ENCODE measurements around the gene ZNF99.
"Not testable (repeated sequence)": the region's sequence is repeated elsewhere in the genome, so short reads cannot be mapped to it uniquely, and the experiment has no call there.

ZNF99 gene

DNA sequence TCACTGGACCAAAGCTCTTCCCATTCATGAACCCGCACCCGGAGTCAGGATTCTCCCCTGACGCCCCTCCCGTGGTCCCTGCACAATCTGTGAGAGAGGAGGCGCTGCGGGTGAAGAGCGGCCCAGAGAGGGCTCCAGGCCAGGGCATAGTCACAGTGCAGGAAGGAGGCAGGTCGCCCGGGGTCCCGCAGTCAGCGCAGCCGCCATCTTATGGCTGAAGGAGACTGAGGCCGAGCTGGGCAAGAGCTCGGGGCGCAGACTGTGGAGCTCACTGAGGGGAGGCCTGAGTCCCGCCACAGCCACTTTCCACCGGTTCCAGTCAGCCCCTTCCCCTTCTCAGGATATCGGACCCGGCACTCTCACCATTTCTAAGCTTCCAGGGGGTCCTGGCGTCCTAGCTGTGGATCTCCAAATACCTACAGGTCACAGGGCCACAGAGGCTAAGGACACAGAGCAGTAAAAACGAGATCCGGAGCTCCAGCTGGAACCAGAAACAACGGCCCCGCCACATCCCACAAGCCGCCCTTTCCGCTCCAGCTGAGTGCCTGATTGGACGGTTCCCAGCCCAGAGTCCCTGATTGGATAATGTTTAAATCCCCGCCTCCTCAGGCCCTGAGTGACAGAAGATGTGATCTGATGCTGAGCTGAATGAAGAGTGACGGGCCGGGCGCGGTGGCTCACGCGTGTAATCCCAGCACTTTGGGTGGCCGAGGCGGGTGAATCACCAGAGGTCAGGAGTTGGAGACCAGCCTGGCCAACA, at the start of gene ZNF99:
TSS of gene ZNF99 (minus strand) at position 501 of the 760 bp plus-strand sequence. CDS start at position 366, 135 bp downstream.
- Mint-ChIP-seq H3K36me3 (ENCODE audit: low read depth) (peaks cover 6% of the 10 kb centered on the region), H3K27ac (no peak within 1 kb of the TSS), H3K4me3 (no peak within 1 kb of the TSS), H3K4me1 (no peaks in the 10 kb centered on the region), H3K27me3 (peaks cover 4% of the 10 kb centered on the region), H3K9me3 (peaks cover 33% of the 10 kb centered on the region)
- no peak for DNase-seq
- ATAC-seq: no peak

GRCh38 chr19:22832031-22832762, 48.2 kb upstream of the ZNF99 start, which contains the start of gene ZNF723:
Gene ZNF723 (plus strand): TSS chr19:22832291. CDS start chr19:22832380, 89 bp downstream.
- Mint-ChIP-seq H3K27me3 (no peaks in the 10 kb centered on the region), H3K36me3 (ENCODE audit: low read depth) (peaks cover 4% of the 10 kb centered on the region), H3K9me3 (peaks cover 27% of the 10 kb centered on the region), H3K4me3 (no peak within 1 kb of the TSS), H3K4me1 (no peaks in the 10 kb centered on the region), H3K27ac (no peak within 1 kb of the TSS)
- DNase-seq: no peak
- no peak for ATAC-seq

- DNase-seq (no peak), ATAC-seq (no peak)
- Mint-ChIP-seq H3K36me3 (ENCODE audit: low read depth) (peaks cover 4% of the 10 kb centered on the region), H3K27ac (no peak overlapping the region), H3K4me3 (no peak overlapping the region), H3K9me3 (peaks cover 25% of the 10 kb centered on the region), H3K27me3 (no peaks in the 10 kb centered on the region), H3K4me1 (no peaks in the 10 kb centered on the region)
Observed at GRCh38 chr19:22831211-22831610, 47.3 kb upstream of the ZNF99 start.

- H3K36me3 Mint-ChIP-seq (ENCODE audit: low read depth): no peaks in the 10 kb centered on the region
- H3K27me3 Mint-ChIP-seq: no peaks in the 10 kb centered on the region
- H3K4me1 Mint-ChIP-seq: no peaks in the 10 kb centered on the region
- DNase-seq (no peak), ATAC-seq (no peak)
- no peak overlapping the region for H3K27ac Mint-ChIP-seq
- no peak overlapping the region for H3K4me3 Mint-ChIP-seq
- H3K9me3 Mint-ChIP-seq: peaks cover 12% of the 10 kb centered on the region
Observed at GRCh38 chr19:22814124-22814523, 30.2 kb upstream of the ZNF99 start.

DNA sequence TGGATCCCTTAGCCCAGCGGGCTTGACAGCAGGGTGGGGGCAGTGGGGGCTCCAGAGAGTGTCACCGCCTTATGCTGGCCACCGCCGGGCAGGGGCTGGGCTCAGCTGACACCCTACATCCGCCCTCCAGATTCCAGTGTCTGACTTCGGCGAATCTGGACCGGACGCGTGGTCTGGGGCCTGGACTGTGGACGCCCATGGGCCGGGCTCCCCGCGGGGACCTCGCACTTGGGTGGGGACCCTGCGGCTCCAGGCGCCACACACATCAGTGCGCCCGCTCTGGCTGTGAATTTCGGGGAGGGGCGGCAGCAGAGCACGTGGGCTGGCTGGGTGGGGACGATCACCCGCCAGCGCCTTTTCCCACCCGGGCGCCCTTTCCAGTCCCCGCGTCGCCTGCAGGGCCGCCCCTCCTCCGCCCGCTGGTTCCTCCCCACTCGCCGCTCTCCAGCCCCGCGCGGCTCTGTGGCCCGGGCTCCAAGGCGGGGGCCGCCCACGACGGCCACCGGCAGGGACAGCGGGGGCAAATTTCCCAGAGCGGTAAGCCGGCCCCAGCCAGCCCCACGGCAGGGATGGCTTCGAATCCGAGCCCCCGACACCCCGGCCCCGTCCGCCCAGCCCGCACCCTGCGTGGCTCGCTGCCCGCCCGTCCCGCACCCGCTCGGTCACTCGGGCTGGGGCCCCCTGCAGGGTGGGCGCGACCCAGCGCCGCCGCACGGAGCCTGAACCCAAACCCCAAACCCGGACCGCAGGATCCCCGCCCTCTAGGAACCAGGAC, 23.3 kb upstream of the ZNF99 start:
- Mint-ChIP-seq H3K9me3 (peaks cover 12% of the 10 kb centered on the region), H3K36me3 (ENCODE audit: low read depth) (no peaks in the 10 kb centered on the region), H3K4me3 (no peak overlapping the region), H3K4me1 (no peaks in the 10 kb centered on the region), H3K27me3 (no peaks in the 10 kb centered on the region), H3K27ac (no peak overlapping the region)
- DNase-seq (no peak), ATAC-seq (no peak)

DNA sequence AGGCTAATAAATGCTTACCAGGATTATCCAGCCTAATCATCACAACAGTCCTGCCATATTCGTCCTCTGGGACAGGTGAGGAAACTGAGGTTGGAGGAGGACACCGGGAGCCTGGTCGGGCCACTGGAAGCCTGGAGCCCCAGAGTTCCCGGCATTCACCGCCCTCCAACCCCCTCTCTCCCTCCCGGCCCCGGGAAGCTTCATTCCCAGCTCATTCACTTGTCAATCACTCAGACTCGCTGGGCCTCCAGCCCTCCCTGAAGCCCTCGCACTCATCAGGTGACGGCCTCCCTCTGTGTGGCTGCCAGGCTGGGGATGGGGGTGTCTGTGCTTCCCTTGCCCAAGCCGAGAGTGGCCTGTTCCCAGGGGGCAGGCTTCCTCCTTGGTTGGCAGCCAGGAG, 22.5 kb upstream of the ZNF99 start:
- Mint-ChIP-seq H3K9me3 (peaks cover 11% of the 10 kb centered on the region), H3K4me3 (no peak overlapping the region), H3K27ac (no peak overlapping the region), H3K36me3 (ENCODE audit: low read depth) (no peaks in the 10 kb centered on the region), H3K27me3 (no peaks in the 10 kb centered on the region), H3K4me1 (no peaks in the 10 kb centered on the region)
- no peak for DNase-seq
- ATAC-seq: no peak

- no peaks in the 10 kb centered on the region for H3K4me1 Mint-ChIP-seq
Observed at GRCh38 chr19:22797040-22797439, 13.1 kb upstream of the ZNF99 start.

GRCh38 chr19:22792863-22793262, 8.9 kb upstream of the ZNF99 start:
- H3K9me3 Mint-ChIP-seq: peaks cover 47% of the 10 kb centered on the region
- DNase-seq; H3K4me1 Mint-ChIP-seq; H3K27me3 Mint-ChIP-seq; H3K27ac Mint-ChIP-seq; ATAC-seq; H3K4me3 Mint-ChIP-seq; H3K36me3 Mint-ChIP-seq (ENCODE audit: low read depth): not testable (repeated sequence)

More at GRCh38 chr19:22797040-22797439, 13.1 kb upstream of the ZNF99 start:
- Mint-ChIP-seq H3K9me3 (peaks cover 56% of the 10 kb centered on the region), H3K4me3 (no peak overlapping the region), H3K36me3 (ENCODE audit: low read depth) (peaks cover 5% of the 10 kb centered on the region), H3K27ac (no peak overlapping the region), H3K27me3 (no peaks in the 10 kb centered on the region)
- ATAC-seq: no peak
- DNase-seq: no peak

DNA sequence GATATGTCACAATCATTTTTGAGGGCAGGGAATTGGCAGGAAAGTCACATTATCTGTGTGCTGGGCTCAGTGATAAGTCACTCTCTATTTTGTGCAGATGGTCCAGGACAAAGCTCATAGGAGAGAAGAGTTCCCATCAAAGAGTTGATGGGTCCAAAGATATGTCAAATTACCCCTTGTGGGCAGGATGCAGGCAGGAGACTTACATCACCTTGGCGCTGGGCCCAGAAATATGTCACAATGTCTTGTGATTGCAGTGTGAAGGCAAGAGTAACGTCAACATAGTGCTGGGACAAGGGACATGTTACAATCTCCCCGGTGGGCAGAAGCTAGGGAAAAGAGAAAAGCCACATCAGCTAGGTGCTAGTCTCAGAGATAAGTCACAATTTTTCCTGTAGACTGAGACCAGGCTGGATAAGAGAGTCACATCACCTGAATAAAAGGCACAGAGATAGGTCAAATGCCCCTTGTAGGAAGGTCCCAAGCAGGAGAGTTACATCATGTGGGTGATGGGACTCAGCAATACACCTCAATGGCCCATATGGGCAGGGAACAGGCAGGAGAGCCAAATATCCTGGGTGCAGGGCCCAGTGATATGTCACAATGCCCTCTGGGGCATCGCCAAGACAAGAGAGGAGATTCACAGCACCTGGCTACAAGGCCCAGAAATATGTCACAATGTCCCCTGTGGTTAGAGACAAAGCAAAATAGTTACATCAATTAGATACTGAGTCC, 47.9 kb downstream of the ZNF99 start:
- no peaks in the 10 kb centered on the region for H3K27me3 Mint-ChIP-seq
- H3K4me3 Mint-ChIP-seq: no peak overlapping the region
- H3K36me3 Mint-ChIP-seq (ENCODE audit: low read depth): no peaks in the 10 kb centered on the region
- DNase-seq (no peak), ATAC-seq (no peak)
- peaks cover 59% of the 10 kb centered on the region for H3K9me3 Mint-ChIP-seq
- H3K4me1 Mint-ChIP-seq: no peaks in the 10 kb centered on the region
- H3K27ac Mint-ChIP-seq: no peak overlapping the region

DNA sequence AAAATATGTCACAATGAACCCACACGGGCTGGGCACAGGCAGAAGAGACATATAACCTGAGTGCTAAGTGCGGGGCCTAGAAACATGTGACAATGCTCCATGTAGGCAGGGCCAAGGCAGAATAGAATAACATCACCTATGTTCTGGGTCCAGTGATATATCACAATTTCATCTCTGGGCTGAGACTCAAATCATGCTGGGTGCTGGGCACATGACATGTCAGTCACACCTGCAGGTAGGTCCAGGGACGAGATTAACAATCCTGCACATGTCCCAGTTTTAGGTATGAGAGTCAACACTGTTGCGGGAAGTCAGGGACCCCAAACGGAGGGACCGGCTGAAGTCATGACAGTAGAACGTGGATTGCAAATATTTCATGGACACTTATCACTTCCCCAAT, 50.3 kb downstream of the ZNF99 start:
- Mint-ChIP-seq H3K4me3 (no peak overlapping the region), H3K27me3 (no peaks in the 10 kb centered on the region), H3K4me1 (no peaks in the 10 kb centered on the region), H3K36me3 (ENCODE audit: low read depth) (no peaks in the 10 kb centered on the region), H3K27ac (no peak overlapping the region), H3K9me3 (peaks cover 49% of the 10 kb centered on the region)
- ATAC-seq (no peak), DNase-seq (no peak)

GRCh38 chr19:22728214-22728613, 55.7 kb downstream of the ZNF99 start:
- not testable (repeated sequence) for H3K27ac Mint-ChIP-seq
- peaks cover 31% of the 10 kb centered on the region for H3K9me3 Mint-ChIP-seq

GRCh38 chr19:22721533-22721932, 62.4 kb downstream of the ZNF99 start:
- H3K4me1 Mint-ChIP-seq; H3K27ac Mint-ChIP-seq; DNase-seq; H3K36me3 Mint-ChIP-seq (ENCODE audit: low read depth); H3K27me3 Mint-ChIP-seq; H3K9me3 Mint-ChIP-seq; ATAC-seq; H3K4me3 Mint-ChIP-seq: not testable (repeated sequence)

More at GRCh38 chr19:22728214-22728613, 55.7 kb downstream of the ZNF99 start:
- not testable (repeated sequence) for ATAC-seq; H3K4me1 Mint-ChIP-seq; H3K4me3 Mint-ChIP-seq; H3K36me3 Mint-ChIP-seq (ENCODE audit: low read depth); H3K27me3 Mint-ChIP-seq; DNase-seq

- no peak for ATAC-seq
- Mint-ChIP-seq H3K36me3 (ENCODE audit: low read depth) (no peaks in the 10 kb centered on the region), H3K27me3 (no peaks in the 10 kb centered on the region), H3K4me1 (no peaks in the 10 kb centered on the region), H3K9me3 (peaks cover 27% of the 10 kb centered on the region), H3K27ac (no peak overlapping the region), H3K4me3 (no peak overlapping the region)
- DNase-seq: no peak
Observed at GRCh38 chr19:22708983-22709382, 75.0 kb downstream of the ZNF99 start.

- Mint-ChIP-seq H3K36me3 (ENCODE audit: low read depth) (peaks cover 13% of the 10 kb centered on the region), H3K9me3 (peaks cover 21% of the 10 kb centered on the region)
- H3K4me3 Mint-ChIP-seq, H3K27ac Mint-ChIP-seq, H3K27me3 Mint-ChIP-seq, H3K4me1 Mint-ChIP-seq, ATAC-seq, DNase-seq: not testable (repeated sequence)
Observed at GRCh38 chr19:22703096-22703495, 80.9 kb downstream of the ZNF99 start.
